GM18861 (cell line): ENCODE data around the gene GOLT1B.
A peak's percentile ranks its signal among the peaks of the same experiment; 100 is the strongest.
"Not testable (repeated sequence)": the region's sequence is repeated elsewhere in the genome, so short reads cannot be mapped to it uniquely, and the experiment has no call there.

Experiments used
- ATAC-seq: cut with Tn5 transposase; IDR thresholded peaks from one replicate; pipeline ENCODE4 v1.9.1; 2021; ENCODE audit not compliant: unreplicated experiment

Gene GOLT1B

GRCh38 chr12:21501258-21502163, at the start of gene GOLT1B, which contains the start of gene RECQL:
TSS of gene GOLT1B (plus strand) at chr12:21501789. CDS start at chr12:21501924, 135 bp downstream.
TSS of gene RECQL (minus strand) at chr12:21501635. CDS start at chr12:21499570, 2,065 bp downstream.
- ATAC-seq = peak; percentile 99

DNA sequence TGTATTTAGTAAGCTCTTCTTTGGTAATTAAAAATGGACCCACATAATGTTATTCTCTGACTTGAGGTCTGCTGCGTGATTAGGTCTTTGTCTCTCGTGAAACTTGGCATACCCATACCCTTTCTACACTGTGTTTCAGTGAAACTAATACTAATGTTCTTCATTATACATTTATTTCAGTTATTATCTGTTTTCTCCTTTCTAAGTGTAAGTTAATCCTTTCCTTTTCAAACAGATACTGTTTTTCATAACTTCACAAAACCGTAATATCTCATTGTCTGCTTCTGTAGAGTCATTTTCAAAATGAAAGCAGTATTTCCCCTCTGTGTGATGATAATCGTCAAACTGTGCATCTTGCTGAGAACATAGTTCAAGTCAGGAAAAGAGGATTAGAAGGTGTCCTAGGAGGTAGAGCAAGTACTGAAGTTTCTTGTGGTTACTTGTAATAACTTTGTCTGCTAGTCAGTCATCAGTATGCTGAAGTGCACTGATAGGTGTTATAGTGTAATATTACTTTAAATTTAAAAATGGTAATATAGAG, 48.2 kb upstream of the GOLT1B start:
- ATAC-seq = no peak

DNA sequence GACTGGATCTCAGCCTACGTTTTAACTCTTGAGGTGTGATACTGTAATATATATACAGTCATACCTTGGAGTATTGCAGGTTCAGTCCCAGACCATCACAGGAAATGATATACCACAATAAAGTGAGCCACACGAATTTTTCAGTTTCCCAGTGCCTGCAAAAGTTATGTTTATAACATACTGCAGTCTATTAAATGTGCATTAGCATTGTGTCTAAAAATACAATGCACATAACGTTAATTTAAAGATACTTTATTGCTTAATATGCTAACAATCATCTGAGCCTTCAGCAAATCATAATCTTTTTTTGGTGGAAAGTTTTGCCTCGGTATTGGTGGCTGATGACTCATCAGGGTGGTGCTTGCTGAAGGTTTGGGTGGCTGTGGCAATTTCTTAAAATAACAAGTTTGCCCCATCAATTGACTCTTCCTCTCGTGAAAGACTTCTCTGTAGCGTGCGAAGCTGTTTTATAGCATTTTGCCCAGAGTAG, 45.3 kb upstream of the GOLT1B start:
- ATAC-seq = no peak

GRCh38 chr12:21459474-21459873, 42.1 kb upstream of the GOLT1B start:
- ATAC-seq = no peak

DNA sequence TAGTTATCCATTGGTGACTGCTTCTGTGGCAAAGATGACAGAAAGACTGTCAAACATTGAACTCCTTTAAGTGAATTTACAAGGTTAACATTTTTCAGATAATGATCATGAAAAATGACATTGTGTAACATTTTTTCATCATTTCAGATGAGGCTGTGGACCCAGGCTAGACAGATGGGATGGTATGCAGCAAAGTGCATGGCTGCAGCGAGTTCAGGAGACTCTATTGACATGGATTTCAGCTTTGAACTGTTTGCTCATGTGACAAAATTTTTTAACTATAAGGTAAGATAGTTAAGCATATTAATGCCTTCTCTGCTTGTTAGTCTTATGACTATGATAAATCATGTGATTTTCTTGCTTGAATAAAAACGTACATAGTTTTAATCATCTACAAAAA, 34.3 kb upstream of the GOLT1B start:
- ATAC-seq = not testable (repeated sequence)

GRCh38 chr12:21471294-21471693, 30.3 kb upstream of the GOLT1B start:
- no peak for ATAC-seq

DNA sequence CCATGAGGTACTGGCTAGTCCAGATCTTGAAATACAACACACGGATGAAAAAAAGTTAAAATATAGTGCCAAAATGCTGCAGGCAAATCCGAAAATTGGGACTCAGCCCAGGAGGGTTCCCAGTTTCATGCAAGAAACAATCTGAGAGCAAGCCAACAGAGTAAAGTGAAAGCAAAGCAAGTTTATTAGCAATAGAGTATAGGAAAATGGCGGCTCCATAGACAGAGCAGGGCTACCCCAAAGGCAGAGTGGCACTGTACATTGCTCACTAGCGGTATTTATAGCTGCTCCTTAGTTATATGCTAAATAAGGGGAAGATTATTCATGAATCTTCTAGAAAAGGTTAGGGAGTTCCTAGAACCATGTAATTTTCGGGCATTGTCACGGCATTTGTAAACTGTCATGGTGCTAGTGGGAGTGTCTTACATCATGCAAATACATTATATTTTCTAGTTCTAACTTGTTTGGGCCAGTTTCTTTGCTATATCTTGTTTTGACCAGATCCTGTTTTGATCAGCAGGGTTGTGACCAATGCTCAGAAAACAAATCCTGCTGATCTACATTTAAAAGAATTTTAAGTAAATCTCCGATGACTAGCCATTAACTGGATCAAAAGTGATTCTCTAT, 29.3 kb upstream of the GOLT1B start:
- ATAC-seq = no peak

- no peak for ATAC-seq
Observed at GRCh38 chr12:21475552-21475951, 26.0 kb upstream of the GOLT1B start.

DNA sequence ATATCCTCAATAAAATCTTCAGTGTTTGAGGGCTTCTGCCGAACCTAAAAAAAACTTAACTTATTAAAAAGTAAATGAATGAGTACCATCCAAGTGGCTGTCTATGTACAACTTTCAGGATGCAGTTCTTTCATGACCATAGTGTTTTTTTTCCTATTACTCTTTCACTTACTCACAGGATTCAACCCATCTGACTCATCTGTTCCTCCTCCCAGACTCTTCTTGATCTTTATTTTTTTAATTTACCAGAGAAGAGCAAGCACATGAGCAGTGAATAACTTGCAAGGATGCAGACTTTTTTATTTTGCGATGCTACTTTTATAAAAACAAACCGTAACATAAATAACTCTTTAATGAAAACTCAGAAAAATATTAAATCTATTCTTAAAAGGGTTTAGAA, 24.6 kb upstream of the GOLT1B start:
- no peak for ATAC-seq

DNA sequence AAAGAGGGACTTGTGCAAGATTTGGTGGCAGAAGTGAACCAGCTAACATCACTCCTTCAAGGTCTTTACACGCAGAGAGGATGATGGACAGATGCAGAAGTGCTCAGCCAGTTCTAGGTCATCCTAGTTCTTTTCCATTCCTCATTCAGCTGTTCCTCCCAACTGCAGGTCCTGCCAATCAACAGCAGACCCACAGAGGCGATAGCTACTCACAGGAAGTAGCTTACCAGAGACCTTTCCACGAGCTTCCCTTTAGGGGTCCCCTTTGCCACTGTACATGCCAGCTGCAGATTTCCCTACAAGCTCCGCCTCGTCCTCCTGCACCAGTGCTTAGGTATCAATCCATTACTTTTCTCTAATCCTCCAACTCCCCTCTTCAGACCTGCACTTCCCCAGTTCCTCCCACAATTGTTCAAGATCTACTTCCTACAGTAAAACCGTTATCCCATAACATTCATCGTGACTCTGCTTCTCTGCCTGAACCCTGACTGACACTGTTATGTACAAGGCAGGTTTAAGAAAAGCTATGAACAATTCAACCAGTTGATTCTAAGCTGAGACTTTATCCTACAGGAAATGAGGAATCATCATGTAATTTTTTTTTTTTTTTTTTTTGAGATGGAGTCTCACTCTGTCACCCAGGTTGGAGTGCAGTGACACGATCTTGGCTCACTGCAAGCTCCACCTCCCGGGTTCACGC, 22.7 kb upstream of the GOLT1B start:
- ATAC-seq = no peak

DNA sequence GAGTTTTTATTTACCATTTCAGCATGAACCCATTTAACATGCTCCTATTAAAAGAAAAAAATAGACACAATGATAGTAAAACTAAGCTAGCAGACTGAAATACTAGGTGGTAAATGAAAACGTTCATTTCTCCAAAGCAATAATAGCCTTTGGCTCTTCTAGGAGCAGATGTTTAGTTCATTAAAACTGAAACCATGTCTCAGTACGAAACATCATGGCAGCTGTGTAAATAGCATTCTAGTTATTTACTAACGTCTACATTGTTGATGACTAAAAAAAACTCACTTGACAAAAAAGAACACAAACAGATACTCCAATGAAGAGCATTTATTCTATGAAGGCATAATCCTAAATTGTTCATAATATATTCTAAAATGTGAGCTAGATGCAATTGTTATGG, 18.1 kb upstream of the GOLT1B start:
- ATAC-seq = no peak

- no peak for ATAC-seq
Observed at GRCh38 chr12:21485998-21486397, 15.6 kb upstream of the GOLT1B start.

- no peak for ATAC-seq
Observed at GRCh38 chr12:21499765-21500164, 1.8 kb upstream of the GOLT1B start.

DNA sequence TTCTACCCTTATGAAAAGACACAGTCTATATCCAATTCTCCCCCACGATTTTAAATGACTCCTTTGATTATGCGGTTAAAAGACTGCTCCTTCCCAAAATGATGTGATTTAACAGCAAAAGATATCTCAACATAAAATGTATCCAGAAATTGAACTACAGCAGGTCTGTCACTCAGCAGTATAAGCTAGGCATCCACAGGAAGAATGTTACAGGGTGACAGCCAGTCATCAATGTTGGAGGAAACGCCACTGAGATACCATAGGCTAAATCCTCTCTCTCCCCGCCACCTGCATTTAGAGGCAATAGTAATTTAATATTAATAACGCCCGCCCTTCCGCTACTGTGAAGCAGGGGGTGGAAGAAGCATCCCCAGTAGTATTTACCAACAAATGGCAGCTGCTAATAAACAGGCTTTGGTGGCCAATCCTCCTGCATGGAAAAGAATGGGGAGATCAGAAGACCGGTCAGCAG, 767 bp upstream of the GOLT1B start:
- no peak for ATAC-seq

DNA sequence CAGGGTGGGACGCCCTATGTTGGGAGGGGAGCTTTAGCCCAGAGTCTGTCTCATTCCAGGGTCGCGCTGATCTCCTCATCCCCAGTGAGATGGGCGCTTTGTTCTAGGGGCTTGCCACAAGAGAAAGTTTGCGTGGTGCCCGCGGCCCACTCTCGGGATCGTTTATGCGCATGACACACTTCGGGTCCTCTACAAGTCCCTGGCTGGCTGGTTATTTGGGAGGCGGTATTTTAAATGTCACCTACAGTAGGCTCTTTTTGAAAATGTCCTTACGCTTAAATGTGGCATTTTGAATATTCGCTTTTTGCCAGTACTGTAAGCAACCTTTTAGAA, 541 bp downstream of the GOLT1B start:
- ATAC-seq = no peak

DNA sequence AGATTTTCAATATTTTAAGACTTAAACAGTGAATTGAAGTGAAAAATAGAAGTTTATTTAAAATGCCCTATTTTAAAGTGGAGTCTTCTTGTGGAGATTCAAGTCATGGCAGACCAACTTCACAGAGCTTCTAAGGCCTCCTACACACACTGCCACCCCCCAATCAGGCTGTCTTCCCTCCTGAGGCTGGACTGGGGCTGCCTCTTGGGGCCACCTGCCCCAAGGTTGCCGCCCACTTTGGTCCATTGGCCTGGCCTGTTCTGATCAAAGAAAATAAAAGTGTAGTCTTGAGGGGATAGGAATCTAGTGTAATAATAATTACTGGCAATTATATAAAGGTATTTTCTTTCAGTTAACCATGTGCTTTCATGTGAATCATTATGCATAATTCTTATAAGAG, 1.3 kb downstream of the GOLT1B start:
- ATAC-seq = no peak

- ATAC-seq = no peak
Observed at GRCh38 chr12:21505888-21506287, 4.3 kb downstream of the GOLT1B start.

DNA sequence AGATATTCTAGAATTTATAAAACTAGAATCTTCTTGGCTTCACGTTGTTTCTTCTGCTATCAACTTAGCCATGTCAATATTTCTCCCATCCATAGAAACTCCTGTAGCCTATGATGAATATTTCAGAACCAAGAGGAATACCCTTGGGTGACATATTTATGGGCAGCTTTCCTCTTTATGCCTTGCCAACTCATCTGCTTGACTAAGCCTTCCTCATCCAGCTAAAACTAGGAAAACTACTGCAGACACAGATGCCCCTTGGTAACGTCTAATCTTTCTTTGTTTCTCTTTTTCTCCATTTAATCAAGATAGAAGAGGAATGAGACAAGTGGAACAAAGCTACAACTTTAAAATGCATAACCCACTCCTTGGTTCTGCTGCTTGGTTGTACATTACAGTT, 6.3 kb downstream of the GOLT1B start:
- no peak for ATAC-seq

DNA sequence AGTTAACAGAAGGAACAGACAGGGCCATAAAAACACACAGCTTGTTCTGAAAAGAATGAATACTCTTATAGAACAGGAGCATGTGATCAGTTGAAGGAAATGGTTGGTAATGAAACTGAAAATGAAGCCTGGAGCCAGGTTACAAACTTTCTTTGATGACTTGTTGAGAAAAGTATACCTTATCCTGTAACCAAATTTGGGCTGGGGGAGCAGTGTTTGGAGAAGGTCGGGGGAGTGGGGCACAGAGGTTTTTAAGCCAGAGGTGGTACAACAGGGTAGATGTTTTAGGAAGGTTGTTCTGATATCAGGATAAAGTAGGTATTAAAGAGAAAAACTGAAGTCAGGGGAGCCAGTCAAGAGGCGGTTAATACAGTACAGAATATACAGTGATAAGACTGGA, 8.2 kb downstream of the GOLT1B start:
- ATAC-seq = peak; percentile 92

DNA sequence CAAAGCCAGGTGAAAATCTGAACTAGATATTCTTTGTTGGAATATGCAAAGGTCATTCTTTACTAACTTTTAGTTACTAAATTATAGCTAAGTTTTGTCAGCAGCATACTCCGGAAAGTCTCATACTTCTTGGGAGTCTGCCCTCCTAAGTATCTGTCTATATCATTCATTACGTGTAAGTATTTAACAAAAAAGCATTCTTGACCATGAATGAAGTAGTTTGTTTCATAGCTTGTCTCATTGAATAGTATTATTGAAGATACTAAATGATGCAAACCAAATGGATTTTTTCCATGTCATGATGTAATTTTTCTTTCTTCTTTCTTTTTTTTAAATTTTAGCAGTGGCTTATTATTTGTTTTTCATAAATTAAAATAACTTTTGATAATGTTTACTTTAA, 14.7 kb downstream of the GOLT1B start:
- ATAC-seq = no peak

- no peak for ATAC-seq
Observed at GRCh38 chr12:21518451-21518850, 16.9 kb downstream of the GOLT1B start.
